BJ (cell line): ENCODE data around the gene SMIM10L2A. TPM values are rescaled to one million over a fixed set of nuclear protein-coding genes. Genes with fewer than 3 reads are reported as not detected.

ENCODE experiments used
- CTCF ChIA-PET: fragments of 350-600 bp; formaldehyde crosslinking; extraction: SDS; loops from one replicate; lab custom pipeline; 2021; ENCODE audit warnings: antibody characterized with exemption, inconsistent platforms; lab: Yijun Ruan, JAX
- POLR2A ChIA-PET: fragments of 300-600 bp; sonication (Branson Sonifier 250); formaldehyde crosslinking; extraction: SDS; loops from one replicate; lab custom pipeline; 2021; ENCODE audit warnings: antibody characterized with exemption; lab: Charles Lee
- DNase-seq: peaks from one replicate; pipeline ENCODE4 v3.0.0-alpha.2; 2011; ENCODE audit warnings: low read depth
- H3K27me3 ChIP-seq: 2 replicates; pipeline ENCODE4 v1.6.0; 2011; ENCODE audit warnings: low read length; ENCODE audit not compliant: control insufficient read depth, insufficient read depth
- H3K36me3 ChIP-seq: 2 replicates; pipeline ENCODE4 v1.5.1; 2011; ENCODE audit warnings: low read length; ENCODE audit not compliant: control insufficient read depth, insufficient read depth
- H3K4me3 ChIP-seq: 2 replicates; pipeline ENCODE4 v1.5.1; 2011; ENCODE audit warnings: low read depth, mild to moderate bottlenecking, control low read depth, low read length
- CTCF ChIP-seq: IDR thresholded peaks from 2 replicates; pipeline ENCODE4 v1.5.1; 2011; ENCODE audit warnings: low read depth, mild to moderate bottlenecking, control low read depth, inconsistent platforms, low read length, moderate library complexity; ENCODE audit not compliant: insufficient read depth
- polyA minus RNA-seq: library from RNA; depleted of rRNA, polyadenylated mRNA; stranded (reverse); fragments of >200 nt; gene quantifications from 2 replicates; pipeline ENCODE4 v1.2.3, GENCODE V29; 2011; rRNA and poly(A)+ RNA removed
- polyA plus RNA-seq: library from polyadenylated mRNA; depleted of rRNA; stranded (reverse); fragments of >200 nt; gene quantifications from 2 replicates; pipeline ENCODE4 v1.2.3, GENCODE V29; 2011; rRNA removed

Gene SMIM10L2A
- polyA plus RNA-seq (0.05 and 0.09 TPM in 2 replicates), polyA minus RNA-seq (0.10 and 0.14 TPM in 2 replicates)

- ChIA-PET POLR2A (no interaction called here), CTCF (no interaction called here)
- peak within 1 kb of the TSS; percentile 31 for H3K4me3 ChIP-seq
- no peak for DNase-seq
- no peaks in the 10 kb centered on the region for H3K27me3 ChIP-seq
- TF ChIP-seq CTCF, result no peak
- no peaks in the 10 kb centered on the region for H3K36me3 ChIP-seq
Measured at GRCh38 chrX:135421932-135422809, at the start of gene SMIM10L2A. TSS of gene SMIM10L2A (plus strand) at chrX:135421944. CDS start at chrX:135422132, 188 bp downstream.

- no peak for TF ChIP-seq CTCF
- Histone ChIP-seq H3K27me3 (no peaks in the 10 kb centered on the region), H3K4me3 (no peak overlapping the region), H3K36me3 (no peaks in the 10 kb centered on the region)
- CTCF ChIA-PET, result no interaction called here
- DNase-seq, result no peak
- POLR2A ChIA-PET, result no interaction called here
Measured at GRCh38 chrX:135373357-135373756, 48.4 kb upstream of the SMIM10L2A start.

GRCh38 chrX:135382260-135382659, 39.5 kb upstream of the SMIM10L2A start:
- no peak for DNase-seq
- H3K27me3 ChIP-seq, result no peaks in the 10 kb centered on the region
- ChIA-PET POLR2A (no interaction called here), CTCF (no interaction called here)
- TF ChIP-seq CTCF, result no peak
- H3K4me3 ChIP-seq, result no peak overlapping the region
- no peaks in the 10 kb centered on the region for H3K36me3 ChIP-seq

- DNase-seq, result no peak
- ChIA-PET POLR2A (no interaction called here), CTCF (no interaction called here)
- no peak for TF ChIP-seq CTCF
- Histone ChIP-seq H3K27me3 (no peaks in the 10 kb centered on the region), H3K4me3 (no peak overlapping the region), H3K36me3 (no peaks in the 10 kb centered on the region)
Measured at GRCh38 chrX:135383249-135383648, 38.5 kb upstream of the SMIM10L2A start.

GRCh38 chrX:135384161-135384836, 37.4 kb upstream of the SMIM10L2A start:
- no peak overlapping the region for H3K4me3 ChIP-seq
- H3K27me3 ChIP-seq, result no peaks in the 10 kb centered on the region
- POLR2A ChIA-PET, result no interaction called here
- DNase-seq, result no peak
- CTCF ChIA-PET, result no interaction called here
- TF ChIP-seq CTCF, result no peak
- H3K36me3 ChIP-seq, result no peaks in the 10 kb centered on the region
